GM21447 (cell line): ENCODE measurements around the gene PPP1R1A.

Source experiments
- ATAC-seq: cut with Tn5 transposase; IDR thresholded peaks from one replicate; pipeline ENCODE4 v1.9.1; 2021; ENCODE audit not compliant: unreplicated experiment

Gene PPP1R1A

GRCh38 chr12:54603872-54604271 is 15.4 kb upstream of the PPP1R1A start:
- ATAC-seq = no peak

- peak; percentile 93 for ATAC-seq
Observed at GRCh38 chr12:54603173-54603814, 14.8 kb upstream of the PPP1R1A start.

DNA sequence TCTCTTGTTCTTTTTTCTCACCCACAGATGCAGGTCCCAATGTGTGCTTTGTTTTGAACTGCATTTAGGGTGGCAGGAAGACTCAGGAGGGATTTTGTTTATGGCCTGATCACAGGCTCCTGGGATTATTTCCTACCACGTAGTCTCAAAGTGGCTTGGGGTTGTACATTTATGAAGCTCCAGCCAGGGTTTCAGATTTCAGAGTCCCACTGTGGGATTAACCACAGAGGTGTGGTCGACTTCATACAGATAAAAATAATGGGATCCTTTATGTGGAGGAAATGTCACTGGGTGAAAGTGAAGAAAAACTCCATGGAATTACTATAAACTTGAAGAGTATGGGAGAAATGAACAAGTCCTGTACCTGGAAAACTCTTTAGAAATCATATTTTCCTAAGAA is 14.2 kb upstream of the PPP1R1A start:
- ATAC-seq = no peak

- ATAC-seq = no peak
Observed at GRCh38 chr12:54601841-54602240, 13.4 kb upstream of the PPP1R1A start.

- no peak for ATAC-seq
Observed at GRCh38 chr12:54598970-54599369, 10.5 kb upstream of the PPP1R1A start.

- peak; percentile 48 for ATAC-seq
Observed at GRCh38 chr12:54596526-54596946, 8.1 kb upstream of the PPP1R1A start.

DNA sequence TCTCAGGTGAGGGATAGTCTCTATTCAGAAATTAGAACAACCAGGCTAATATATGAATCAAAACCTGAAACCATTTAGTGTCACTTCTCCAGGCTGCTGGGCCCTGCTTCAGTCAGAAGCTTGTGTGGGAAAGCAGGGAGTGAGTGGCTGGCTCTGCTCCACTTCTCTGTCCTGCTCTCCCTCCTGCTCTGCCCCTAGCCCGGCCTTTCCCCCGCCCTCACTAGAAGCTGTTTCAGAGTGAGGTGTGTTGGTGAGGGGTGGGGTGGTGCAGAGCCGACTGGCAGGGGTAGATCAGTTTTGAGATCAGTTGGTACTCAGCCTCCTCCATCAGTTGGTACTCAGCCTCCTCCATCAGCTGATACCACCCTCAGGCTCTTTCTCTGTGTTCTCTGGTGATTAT is 7.0 kb upstream of the PPP1R1A start:
- no peak for ATAC-seq

DNA sequence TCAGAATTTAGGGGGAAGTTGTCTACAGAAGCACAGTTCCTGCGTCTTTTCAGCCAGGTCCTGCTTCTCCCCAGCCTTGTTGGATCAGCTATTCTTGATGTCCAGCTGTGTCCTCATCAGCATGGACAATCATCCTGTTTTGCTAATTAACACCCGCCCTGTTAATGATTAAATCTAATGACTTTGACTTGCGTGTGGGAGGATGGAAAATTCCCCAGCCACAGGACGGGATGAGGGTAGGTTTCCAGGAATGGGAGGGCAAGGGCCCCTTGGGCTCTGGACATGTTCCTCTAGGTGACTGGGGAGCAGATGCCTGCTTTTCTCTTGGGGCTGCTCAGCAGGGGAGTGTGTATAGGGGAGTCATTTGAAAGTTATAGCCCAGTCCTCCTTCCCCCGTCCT is 5.3 kb upstream of the PPP1R1A start:
- ATAC-seq = no peak

DNA sequence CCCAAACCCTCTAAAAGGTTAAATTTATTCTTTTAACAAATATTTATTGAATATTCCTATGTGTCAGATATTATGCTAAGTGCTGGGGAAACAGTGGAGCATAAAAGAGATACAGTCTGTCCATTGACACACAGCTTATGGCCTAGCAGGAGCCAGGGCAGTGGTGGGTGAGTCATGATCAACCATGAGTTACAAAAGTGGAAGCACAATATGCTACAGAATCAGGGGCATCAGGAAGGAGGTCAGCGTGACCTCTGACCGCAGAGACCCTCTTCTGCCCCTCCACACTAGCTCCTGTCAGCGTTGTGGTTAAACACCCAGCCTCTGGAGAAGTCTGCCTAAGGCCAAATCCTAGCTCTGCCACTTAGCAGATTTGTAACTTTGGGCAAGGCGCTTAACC is 4.7 kb upstream of the PPP1R1A start:
- no peak for ATAC-seq

DNA sequence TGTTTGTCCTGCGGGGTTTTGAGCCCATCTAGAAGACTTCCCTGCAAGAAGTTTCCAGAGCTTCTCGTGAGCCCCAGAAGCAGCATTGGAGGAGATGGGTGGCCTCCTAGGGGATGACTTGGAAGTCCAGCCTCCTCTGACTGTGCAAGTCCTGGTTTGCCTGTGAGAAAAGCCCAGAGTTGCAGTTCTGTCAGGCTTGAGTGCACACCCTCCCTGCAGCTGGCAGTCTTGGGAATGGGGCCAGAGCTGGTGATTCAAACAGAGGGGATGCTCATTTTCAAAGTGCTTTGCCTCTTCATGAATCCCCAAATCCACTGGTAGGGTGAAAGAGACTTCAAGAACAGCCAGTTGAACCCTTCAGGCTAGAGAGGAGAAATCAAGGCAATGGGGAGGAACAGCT is 3.9 kb upstream of the PPP1R1A start:
- no peak for ATAC-seq

- no peak for ATAC-seq
Observed at GRCh38 chr12:54590978-54591591, 2.6 kb upstream of the PPP1R1A start.

DNA sequence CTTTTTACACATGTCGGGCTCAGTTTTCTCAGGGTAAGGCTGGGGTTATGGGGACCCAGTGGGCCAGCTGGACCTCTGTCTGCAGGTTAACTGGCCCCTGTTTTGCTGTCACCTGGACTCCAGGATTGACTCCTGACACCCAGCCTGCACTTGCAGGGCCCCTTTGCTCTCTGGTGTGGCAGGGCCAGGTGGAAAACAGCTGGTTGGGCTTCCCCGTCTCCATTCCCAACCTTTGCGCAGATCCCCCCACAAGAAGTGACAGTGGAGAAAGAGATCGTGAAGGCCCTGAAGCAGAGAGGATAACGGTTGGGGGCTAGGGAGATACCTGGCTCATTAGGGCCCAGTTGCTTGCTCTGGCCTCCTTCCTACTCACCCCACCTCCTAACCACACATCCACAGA is 1.5 kb upstream of the PPP1R1A start:
- ATAC-seq = no peak

DNA sequence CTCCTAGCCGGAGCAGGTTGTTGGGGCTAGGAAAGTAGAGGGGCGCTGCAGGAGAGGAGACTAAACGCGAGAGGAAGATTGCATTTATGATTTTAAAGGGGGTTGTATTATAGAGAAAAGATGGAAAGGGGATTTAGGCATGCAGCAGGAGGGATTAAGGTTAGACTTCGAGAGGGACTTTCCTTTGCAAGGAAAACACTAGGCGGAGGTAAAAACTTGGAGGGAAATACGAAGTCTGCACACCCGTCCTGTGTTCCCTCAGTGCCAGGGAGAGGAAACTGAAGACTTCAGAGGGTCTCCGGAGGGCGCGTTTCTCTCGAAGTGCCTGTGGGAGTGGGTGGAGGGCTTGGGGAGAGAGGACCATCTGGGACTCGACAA is 420 bp upstream of the PPP1R1A start:
- ATAC-seq = no peak

GRCh38 chr12:54587315-54587873 is 1.1 kb downstream of the PPP1R1A start:
- ATAC-seq = no peak

- no peak for ATAC-seq
Observed at GRCh38 chr12:54586620-54587019, 1.8 kb downstream of the PPP1R1A start.

GRCh38 chr12:54585243-54585642 is 3.2 kb downstream of the PPP1R1A start:
- no peak for ATAC-seq

DNA sequence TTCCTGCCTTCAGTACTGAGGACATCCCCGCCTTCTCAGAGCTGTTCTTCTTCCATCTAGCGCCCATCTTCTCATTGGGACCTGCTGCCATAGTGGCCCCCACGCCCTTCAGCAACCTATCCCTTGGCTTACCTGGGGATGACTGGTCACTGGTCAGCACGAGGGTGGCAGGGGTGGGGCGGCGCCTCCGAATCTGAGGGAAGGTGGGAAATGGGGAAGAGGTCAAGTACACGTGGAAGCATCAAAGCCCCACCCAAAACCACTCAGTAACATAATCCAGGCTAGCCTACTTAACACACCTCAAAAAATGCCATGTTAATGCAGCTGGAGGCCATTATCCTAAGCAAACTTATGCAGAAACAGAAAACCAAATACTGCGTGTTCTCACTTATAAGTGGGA is 4.3 kb downstream of the PPP1R1A start:
- ATAC-seq = no peak

DNA sequence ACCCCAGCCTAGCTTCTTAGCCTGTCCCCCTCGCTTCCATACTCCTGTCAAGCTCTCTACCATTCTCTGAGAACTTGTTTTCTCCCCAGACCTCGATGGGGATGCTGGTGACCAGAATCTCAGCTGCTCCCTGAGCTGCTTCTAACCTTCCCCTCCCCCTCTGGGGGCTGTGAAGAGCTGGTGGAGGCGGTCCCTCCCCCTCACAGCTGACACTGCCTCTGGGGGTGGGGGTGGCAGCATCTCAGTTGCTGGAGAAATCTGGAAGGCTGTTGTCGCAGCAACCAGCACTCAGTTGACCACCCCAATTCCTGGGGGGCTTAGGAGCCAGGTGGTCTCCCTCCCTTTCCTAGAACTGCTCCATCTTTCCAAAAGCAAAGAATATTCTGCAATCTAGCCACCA is 4.7 kb downstream of the PPP1R1A start:
- no peak for ATAC-seq

- no peak for ATAC-seq
Observed at GRCh38 chr12:54581412-54581811, 7.0 kb downstream of the PPP1R1A start.

DNA sequence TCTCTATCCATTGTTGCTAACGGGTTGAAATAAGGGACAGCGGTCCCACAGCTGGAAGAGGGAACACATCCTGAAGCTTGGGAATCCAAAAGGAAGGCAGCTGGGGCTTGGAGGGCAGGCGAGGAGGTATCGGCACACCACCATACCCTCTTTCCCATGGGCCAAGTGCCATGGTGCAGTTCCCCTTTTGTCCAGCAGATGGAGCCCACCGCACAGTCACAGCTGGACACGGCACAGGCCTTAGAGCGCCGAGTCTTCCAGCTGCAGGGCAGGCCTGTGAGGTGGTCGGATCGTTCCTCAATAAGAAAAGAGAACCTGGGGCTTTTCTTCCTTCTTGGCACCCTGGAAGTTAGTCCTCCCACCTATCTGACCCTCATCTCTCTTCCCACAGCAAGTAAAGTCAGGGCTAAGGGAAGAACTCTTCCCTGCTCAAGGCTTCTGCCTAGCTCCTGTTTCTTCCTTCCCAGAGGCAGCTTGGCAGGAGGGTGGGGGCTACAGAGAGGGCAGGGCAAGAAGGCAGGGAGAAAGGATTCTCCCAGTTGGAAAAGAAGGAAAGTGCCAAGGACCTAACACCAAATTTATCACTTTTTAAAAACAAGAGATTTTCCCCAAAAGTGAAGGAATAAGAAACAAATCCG is 8.6 kb downstream of the PPP1R1A start:
- peak; percentile 96 for ATAC-seq

DNA sequence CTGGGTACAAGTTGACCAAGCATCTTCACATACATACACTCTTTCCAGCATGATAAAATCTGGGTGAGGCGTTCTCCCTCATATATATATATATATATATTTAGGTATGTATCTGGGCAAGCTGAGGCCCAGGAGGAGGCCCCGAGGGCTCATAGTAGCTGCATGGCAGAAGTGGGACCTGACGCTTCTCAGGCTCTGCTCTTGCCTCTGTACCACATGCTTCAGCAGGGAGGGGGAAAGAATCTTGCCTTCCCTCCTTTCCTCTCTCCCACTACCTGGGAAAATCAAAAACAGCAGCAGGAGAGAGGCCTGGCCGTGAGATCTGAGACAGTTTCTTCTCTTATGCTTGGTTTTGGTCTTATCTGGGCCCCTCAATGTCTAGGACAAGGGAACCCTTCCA is 9.2 kb downstream of the PPP1R1A start:
- peak; percentile 16 for ATAC-seq

GRCh38 chr12:54578778-54579177 is 9.7 kb downstream of the PPP1R1A start:
- no peak for ATAC-seq
